GM20000 (cell line): Measurements from ENCODE around the gene NELL1.

ENCODE experiments used
- DNase-seq: peaks from one replicate; pipeline ENCODE4 v3.0.0; 2012; ENCODE audit warnings: low spot score
- CTCF ChIP-seq: IDR thresholded peaks from 2 replicates; pipeline ENCODE4 v1.5.1; 2012; ENCODE audit warnings: mild to moderate bottlenecking, control low read depth; ENCODE audit errors: extremely low read depth, missing control alignments

Gene NELL1

GRCh38 chr11:20760811-20761210 lies 91.4 kb downstream of the NELL1 start:
- DNase-seq = no peak

GRCh38 chr11:20762116-20762844 lies 92.9 kb downstream of the NELL1 start:
- no peak for DNase-seq
- no peak for TF ChIP-seq CTCF

More at GRCh38 chr11:20760811-20761210, 91.4 kb downstream of the NELL1 start:
- TF ChIP-seq CTCF = no peak

GRCh38 chr11:20762980-20763379 lies 93.6 kb downstream of the NELL1 start:
- no peak for TF ChIP-seq CTCF
- DNase-seq = no peak

- no peak for TF ChIP-seq CTCF
Observed at GRCh38 chr11:20770414-20770946, 101.1 kb downstream of the NELL1 start.

GRCh38 chr11:20771026-20771425 lies 101.6 kb downstream of the NELL1 start:
- TF ChIP-seq CTCF = no peak
- no peak for DNase-seq

More at GRCh38 chr11:20770414-20770946, 101.1 kb downstream of the NELL1 start:
- DNase-seq = no peak

GRCh38 chr11:20771681-20772080 lies 102.3 kb downstream of the NELL1 start:
- no peak for DNase-seq
- TF ChIP-seq CTCF = no peak

- DNase-seq = no peak
- TF ChIP-seq CTCF = no peak
Observed at GRCh38 chr11:20775331-20775730, 105.9 kb downstream of the NELL1 start.
